ENCODE results near the gene TSFM. TPM values are rescaled to one million over a fixed set of nuclear protein-coding genes. Genes with fewer than 3 reads are reported as not detected.

Gene TSFM
- total and polyA plus RNA-seq, 2 of the 13 experiments (the other 11 are each of a cell fraction or from before 2014, with no cell fraction given) = 29.8 to 68.3 TPM

GRCh38 chr12:57765003-57765697 lies 17.4 kb upstream of the TSFM start (continued):
- TF ChIP-seq ZNF687 (CRISPR knock-in tag; IDR thresholded peaks at IDR 0.05) = peak; percentile 86
- peak; percentile 86; the same call in 1 of the 2 replicates for TF ChIP-seq ZFP91 (CRISPR knock-in tag; IDR thresholded peaks at IDR 0.05; ENCODE audit: borderline replicate concordance)
- peak; percentile 58; the same call in 1 of the 2 replicates for TF ChIP-seq ZNF230 (CRISPR knock-in tag; IDR thresholded peaks at IDR 0.05)
- no peak for TF ChIP-seq TSC22D2 (CRISPR knock-in tag; IDR thresholded peaks at IDR 0.05; ENCODE audit: borderline replicate concordance)
- TF ChIP-seq DNMT1 (CRISPR knock-in tag; IDR thresholded peaks at IDR 0.05) = peak; percentile 7; the same call in 1 of the 2 replicates
- TF ChIP-seq CEBPZ (IDR thresholded peaks at IDR 0.05; ENCODE audit: low read length) = no peak
- no peak for TF ChIP-seq FOXA1 (IDR thresholded peaks at IDR 0.05)
- no peak for TF ChIP-seq FOXA1 (CRISPR knock-in tag; IDR thresholded peaks at IDR 0.05)
- TF ChIP-seq THAP11 (CRISPR knock-in tag; IDR thresholded peaks at IDR 0.05) = peak; percentile 50; the same call in 1 of the 2 replicates
- peak; percentile 86; the same call in 1 of the 2 replicates for TF ChIP-seq ZNF800 (CRISPR knock-in tag; IDR thresholded peaks at IDR 0.05)
- no peak for TF ChIP-seq LBX2 (CRISPR knock-in tag; IDR thresholded peaks at IDR 0.05; ENCODE audit: borderline replicate concordance)
- peak; percentile 19; the same call in 1 of the 2 replicates for TF ChIP-seq ZSCAN9 (CRISPR knock-in tag; IDR thresholded peaks at IDR 0.05; ENCODE audit: borderline replicate concordance)
- TF ChIP-seq ZBTB7B (CRISPR knock-in tag; IDR thresholded peaks at IDR 0.05) = peak; percentile 60; the same call in 1 of the 2 replicates
- TF ChIP-seq MYC (CRISPR knock-in tag; IDR thresholded peaks at IDR 0.05; ENCODE audit: borderline replicate concordance) = peak; percentile 37; the same call in 1 of the 2 replicates
- TF ChIP-seq POLR2AphosphoS5 (IDR thresholded peaks at IDR 0.05; ENCODE audit: low read depth, low read length) = no peak
- 0 out of 2 replicates have a peak, but pooled peaks have one; percentile 39 for TF ChIP-seq PITX1 (CRISPR knock-in tag; IDR thresholded peaks at IDR 0.05)
- TF ChIP-seq HMG20A (CRISPR knock-in tag; IDR thresholded peaks at IDR 0.05; ENCODE audit: borderline replicate concordance) = no peak
- TF ChIP-seq ZNF589 (CRISPR knock-in tag; conservative IDR thresholded peaks at IDR 0.05) = 0 out of 2 replicates have a peak, but pooled peaks have one; percentile 78
